Hepatic stellate cell (primary cell): ENCODE data around the gene NRIP1.

Source experiments
- DNase-seq: peaks from one replicate; pipeline ENCODE4 v3.0.0; 2011; ENCODE audit warnings: low spot score

The NRIP1 gene

GRCh38 chr21:14917762-14918161, 147.0 kb downstream of the NRIP1 start:
- DNase-seq: no peak

GRCh38 chr21:14916676-14917141, 148.1 kb downstream of the NRIP1 start:
- no peak for DNase-seq

- no peak for DNase-seq
These were observed 151.2 kb downstream of the NRIP1 start for GRCh38 chr21:14913638-14914037.

- DNase-seq: no peak
These were observed 153.4 kb downstream of the NRIP1 start for GRCh38 chr21:14911351-14911750.
